Omental fat pad (tissue), 4 donors: ENCODE measurements around the gene CHP1. TPM values are rescaled to one million over a fixed set of nuclear protein-coding genes. Genes with fewer than 3 reads are reported as not detected.
"Not testable (repeated sequence)": the region's sequence is repeated elsewhere in the genome, so short reads cannot be mapped to it uniquely, and the experiment has no call there.

Source experiments
- ATAC-seq: fragments of 150-250 bp; one replicate; pipeline ENCODE4 v1.9.1; 2016; ENCODE audit warnings: mild to moderate bottlenecking, moderate library complexity; ENCODE audit not compliant: low FRiP score
- DNase-seq: peaks from one replicate; pipeline ENCODE4 v3.0.0-alpha.2; 2019; ENCODE audit warnings: low spot score
- total RNA-seq, 4 donors: library from RNA; depleted of rRNA; stranded (reverse); fragments of >200 nt; gene quantifications; one replicate each; pipeline ENCODE4 v1.1.0, GENCODE V29; 2016
- TF ChIP-seq, protein P1 (sequence below), 3 donors: fragments of 450-650 bp; IDR thresholded peaks; one replicate each; pipeline ENCODE4 v1.5.1; 2016 to 2017; ENCODE audit warnings: antibody characterized with exemption in 3 of 3, mild to moderate bottlenecking in 3 of 3, moderate library complexity in 2 of 3

Gene CHP1
- total RNA-seq, 4 donors from 2014 or later, result 172 to 320 (median 243) TPM

GRCh38 chr15:41269887-41270286 lies 38.8 kb downstream of the CHP1 start:
- TF ChIP-seq, protein P1, sequence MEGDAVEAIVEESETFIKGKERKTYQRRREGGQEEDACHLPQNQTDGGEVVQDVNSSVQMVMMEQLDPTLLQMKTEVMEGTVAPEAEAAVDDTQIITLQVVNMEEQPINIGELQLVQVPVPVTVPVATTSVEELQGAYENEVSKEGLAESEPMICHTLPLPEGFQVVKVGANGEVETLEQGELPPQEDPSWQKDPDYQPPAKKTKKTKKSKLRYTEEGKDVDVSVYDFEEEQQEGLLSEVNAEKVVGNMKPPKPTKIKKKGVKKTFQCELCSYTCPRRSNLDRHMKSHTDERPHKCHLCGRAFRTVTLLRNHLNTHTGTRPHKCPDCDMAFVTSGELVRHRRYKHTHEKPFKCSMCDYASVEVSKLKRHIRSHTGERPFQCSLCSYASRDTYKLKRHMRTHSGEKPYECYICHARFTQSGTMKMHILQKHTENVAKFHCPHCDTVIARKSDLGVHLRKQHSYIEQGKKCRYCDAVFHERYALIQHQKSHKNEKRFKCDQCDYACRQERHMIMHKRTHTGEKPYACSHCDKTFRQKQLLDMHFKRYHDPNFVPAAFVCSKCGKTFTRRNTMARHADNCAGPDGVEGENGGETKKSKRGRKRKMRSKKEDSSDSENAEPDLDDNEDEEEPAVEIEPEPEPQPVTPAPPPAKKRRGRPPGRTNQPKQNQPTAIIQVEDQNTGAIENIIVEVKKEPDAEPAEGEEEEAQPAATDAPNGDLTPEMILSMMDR (IDR thresholded peaks at IDR 0.05), result no peak
- DNase-seq (no peak), ATAC-seq (no peak)

DNA sequence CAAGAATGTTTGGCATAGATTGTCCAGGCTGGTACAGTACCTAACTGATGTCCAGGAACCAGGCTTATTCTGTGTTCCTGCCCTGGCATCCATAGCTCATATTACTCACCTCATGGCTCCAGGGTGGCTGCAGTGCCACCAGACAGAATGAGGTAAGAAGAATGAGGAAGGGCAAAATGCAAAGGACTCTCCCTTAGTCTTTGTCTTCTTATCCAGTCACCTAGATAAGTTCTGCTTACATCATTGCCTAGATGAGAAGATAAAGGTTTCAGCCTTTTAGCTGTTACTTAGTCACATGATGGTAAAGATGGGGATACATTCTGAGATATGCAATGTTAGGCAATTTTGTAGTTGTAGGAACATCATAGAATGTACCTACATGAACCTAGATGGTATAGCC lies 45.8 kb downstream of the CHP1 start:
- TF ChIP-seq, protein P1 (IDR thresholded peaks at IDR 0.05), result no peak
- ATAC-seq (no peak), DNase-seq (no peak)

DNA sequence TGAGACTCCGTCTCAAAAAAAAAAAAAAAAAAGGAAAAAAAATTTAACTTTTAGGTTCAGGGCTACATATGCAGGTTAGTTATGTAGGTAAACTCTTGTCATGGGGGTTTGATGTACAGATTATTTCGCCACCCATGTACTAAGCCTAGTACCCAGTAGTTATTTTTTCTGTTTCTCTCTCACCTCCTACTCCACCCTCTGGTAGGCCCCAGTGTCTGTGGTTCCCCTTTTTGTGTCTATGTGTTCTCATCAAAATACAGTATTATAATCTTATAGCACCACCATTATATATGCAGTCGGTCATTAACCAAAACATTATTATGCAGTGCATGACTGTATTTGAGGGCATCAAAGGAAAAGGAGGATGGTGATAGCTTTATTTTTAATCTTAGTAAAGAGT lies 47.3 kb downstream of the CHP1 start:
- DNase-seq, result no peak
- no peak for ATAC-seq
- TF ChIP-seq, protein P1 (IDR thresholded peaks at IDR 0.05), result no peak

- DNase-seq (no peak), ATAC-seq (no peak)
- TF ChIP-seq, protein P1 (IDR thresholded peaks at IDR 0.05), result no peak
These were observed 48.6 kb downstream of the CHP1 start for GRCh38 chr15:41279535-41280283.

- no peak for ATAC-seq
- TF ChIP-seq, protein P1 (IDR thresholded peaks at IDR 0.05), result no peak
- DNase-seq, result no peak
These were observed 50.2 kb downstream of the CHP1 start for GRCh38 chr15:41281236-41281635.

- DNase-seq, ATAC-seq: not testable (repeated sequence)
These were observed 51.4 kb downstream of the CHP1 start for GRCh38 chr15:41282436-41282835.

GRCh38 chr15:41282980-41283652 lies 52.0 kb downstream of the CHP1 start:
- not testable (repeated sequence) for ATAC-seq, DNase-seq
